ENCODE data around the gene LPIN1.

The LPIN1 gene

DNA sequence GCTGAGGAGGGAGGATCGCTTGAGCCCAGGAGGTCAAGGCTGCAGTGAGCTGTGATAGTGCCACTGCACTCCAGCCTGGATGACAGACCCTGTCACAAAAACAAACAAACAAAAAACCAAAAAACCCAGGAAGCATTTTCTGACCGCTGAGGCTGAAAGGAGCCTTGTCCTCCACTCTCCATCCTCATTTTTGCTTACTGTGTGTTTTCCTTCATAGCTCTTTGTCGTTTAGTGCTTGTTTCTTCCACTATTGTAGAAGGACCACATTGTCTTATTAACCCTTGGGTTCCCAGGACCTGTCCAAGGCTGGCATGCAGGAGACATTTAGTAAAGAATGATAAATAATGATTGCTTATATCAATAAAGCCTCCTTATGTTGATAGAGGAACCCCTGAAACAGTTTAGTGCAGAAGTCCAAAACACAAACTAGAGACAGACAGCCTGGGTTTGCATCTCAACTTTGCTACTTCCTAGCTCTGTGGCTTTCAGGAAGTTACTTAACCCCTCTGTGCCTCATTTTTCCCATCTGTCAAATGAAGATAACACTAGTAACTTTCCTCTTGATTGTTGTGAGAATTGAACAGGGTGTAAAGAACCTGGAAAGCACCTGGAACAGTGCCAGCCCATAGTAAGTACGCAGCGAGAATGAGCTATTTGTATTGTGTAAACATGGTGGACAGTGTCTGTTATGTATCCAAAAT is 126.0 kb downstream of the LPIN1 start:
- no peak for DNase-seq

DNA sequence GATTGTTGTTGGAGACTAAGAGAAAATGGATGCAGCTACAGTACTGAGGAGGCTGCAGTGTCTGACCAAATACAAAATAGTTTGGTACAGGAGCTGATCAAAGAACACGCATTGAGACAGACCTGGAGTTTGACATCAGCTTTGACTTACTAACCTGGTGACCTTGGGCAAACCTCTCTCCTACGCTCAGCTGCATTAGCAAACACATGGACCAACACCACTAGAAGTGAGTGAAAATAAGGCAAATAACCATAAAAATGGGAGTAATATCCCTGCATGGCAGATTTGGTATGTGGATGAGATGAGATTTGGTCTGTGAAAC is 126.5 kb downstream of the LPIN1 start:
- no peak for DNase-seq

DNA sequence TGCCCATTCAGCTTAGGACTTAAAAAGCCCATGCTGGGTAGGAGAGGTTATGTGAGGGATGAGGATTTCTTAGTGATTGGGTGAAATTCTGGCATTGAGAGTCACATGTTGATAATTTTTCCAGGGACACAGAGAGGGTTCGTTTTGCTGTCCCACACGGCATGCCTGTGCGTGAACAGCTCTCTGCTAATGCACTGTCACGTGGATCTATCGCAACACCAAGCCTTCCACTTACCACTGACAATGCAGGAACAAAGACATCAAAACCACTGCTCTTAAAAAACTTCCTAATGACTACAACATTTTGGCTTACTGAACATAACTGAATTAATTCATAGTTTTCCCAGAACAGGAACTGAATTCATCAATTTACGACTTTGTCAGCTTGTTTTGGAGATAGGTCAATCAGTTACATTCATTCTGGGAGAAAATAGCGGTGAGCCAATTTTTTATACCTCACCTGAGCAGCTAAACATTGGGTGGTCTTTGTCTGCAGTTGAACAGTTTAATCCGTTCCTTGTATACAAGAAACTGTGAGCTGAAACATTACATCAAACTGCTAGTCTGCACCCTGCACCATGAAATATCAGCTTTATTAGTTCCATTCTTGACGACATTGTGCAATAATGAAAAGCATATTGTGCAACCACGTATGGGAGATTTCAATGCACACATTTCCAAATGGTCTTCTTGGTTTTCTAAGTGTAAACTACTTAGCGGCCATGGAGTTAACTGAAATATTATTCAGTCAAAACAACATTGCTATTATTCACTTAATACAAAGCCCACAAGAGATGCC is 127.1 kb downstream of the LPIN1 start:
- no peak for DNase-seq

DNA sequence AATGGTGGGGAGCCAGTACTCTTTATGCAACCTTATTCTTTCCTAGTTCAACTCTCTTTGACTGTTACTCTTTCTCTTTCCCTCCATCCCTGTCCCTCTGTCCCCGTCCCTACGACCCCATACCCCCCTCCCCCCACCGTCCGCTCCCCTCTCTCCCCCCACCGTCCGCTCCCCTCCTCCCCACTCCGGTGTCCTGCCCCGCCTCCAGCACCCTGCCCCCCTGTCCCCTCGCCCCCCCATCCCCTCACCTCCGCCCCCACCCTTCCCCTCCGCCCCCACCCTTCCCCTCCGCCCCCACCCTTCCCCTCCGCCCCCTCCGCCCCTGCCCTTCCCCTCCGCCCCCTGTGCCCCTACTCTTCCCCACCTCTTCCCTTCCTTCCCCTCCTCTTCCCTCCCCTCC is 128.4 kb downstream of the LPIN1 start:
- no peak for DNase-seq

DNA sequence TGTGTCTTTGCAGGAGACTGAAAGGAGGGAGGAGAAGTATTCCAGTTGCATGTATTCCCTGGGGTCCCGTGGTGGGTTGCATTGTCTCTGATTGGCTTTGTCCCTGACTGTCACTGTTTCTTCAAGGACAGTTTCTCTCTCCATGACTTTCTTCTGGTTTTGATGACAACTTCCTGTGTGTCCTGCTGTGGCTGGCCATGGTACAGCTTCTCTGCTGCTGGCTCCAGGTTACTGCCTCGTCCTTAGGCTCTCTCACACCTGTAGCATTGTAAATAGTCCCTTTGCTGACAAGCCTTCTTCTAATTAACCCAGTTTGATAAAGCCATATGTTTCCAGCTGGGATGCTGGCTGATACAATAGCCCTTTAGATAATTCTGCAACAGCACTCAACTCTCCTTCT is 129.0 kb downstream of the LPIN1 start:
- DNase-seq, result no peak

DNA sequence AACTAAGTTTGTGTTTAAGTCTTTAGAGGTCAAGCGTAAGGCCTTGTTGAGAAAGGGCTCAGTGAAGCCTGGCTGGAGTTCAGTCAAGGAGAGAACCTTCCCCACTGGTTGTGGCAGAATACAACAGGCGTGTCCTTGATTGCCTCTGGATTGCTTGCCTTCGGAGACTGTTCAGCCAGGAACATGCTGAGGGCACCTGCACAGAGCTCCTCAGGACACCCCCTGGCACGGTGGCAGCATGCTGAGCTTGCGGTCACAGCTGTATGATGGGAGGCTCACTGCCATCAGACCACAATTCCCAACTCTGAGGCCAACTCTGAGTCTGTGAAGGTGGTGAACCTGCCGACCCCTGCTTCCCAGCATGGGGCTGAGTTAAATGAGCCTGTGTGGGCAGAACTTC is 130.0 kb downstream of the LPIN1 start:
- no peak for DNase-seq

DNA sequence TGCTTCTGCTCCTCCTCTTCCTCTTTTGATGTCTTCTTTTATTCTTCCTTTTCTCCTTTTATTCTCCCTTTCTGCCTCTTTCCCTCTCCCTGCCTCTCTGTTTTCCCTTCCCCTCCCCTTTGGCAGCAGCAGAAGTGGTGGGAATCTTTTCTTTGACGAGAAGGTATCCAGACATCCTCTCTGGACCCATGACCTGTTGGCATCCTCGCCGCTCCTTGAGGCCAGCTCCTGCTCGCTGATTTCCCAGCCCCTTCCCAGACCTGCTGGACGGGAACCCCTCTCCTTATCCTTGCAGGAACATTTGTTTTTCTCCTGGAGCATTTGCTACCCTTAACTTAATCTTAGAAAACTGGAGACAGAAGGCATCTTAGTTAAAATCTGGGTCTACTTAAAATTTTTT is 130.5 kb downstream of the LPIN1 start:
- no peak for DNase-seq

All from stimulated activated CD4-positive, alpha-beta T cell treated with anti-CD3 and anti-CD28 coated beads, Interleukin-4, amount 100 ng/mL, for 24 hours (primary cell).